Measurements from ENCODE around the gene YWHAG.

Gene YWHAG

GRCh38 chr7:76304888-76305375 is 53.9 kb downstream of the YWHAG start:
- TF ChIP-seq EZH2 (IDR thresholded peaks at IDR 0.05) (no peak), FOXP2 (optimal IDR thresholded peaks at IDR 0.05; ENCODE audit: control extremely low read depth, extremely low read length, insufficient read depth) (no peak), POLR2AphosphoS5 (IDR thresholded peaks at IDR 0.05; ENCODE audit: borderline replicate concordance, low read depth, low read length) (no peak)
- Histone ChIP-seq H3K9ac (ENCODE audit: insufficient read length) (no peak overlapping the region), H3K36me3 (ENCODE audit: insufficient read depth, low read length) (peaks cover 7% of the 10 kb centered on the region; the same call in 1 of the 2 replicates), H3K27ac (no peak overlapping the region), H3K9me3 (ENCODE audit: low read depth, low read length) (no peaks in the 10 kb centered on the region), H3K4me3 (no peak overlapping the region)
- no peak for DNase-seq (ENCODE audit: low read depth, low spot score)

GRCh38 chr7:76303202-76304147 is 55.3 kb downstream of the YWHAG start:
- TF ChIP-seq EZH2 (IDR thresholded peaks at IDR 0.05) (no peak), POLR2AphosphoS5 (IDR thresholded peaks at IDR 0.05; ENCODE audit: borderline replicate concordance, low read depth, low read length) (peak; percentile 78), FOXP2 (optimal IDR thresholded peaks at IDR 0.05; ENCODE audit: control extremely low read depth, extremely low read length, insufficient read depth) (no peak)
- H3K9ac ChIP-seq (ENCODE audit: insufficient read length): peak overlapping the region; percentile 87
- H3K4me3 ChIP-seq: peak overlapping the region; percentile 98
- H3K27ac ChIP-seq: peak overlapping the region; percentile 45; the same call in 1 of the 2 replicates
- H3K36me3 ChIP-seq (ENCODE audit: insufficient read depth, low read length): peaks cover 7% of the 10 kb centered on the region; the same call in 1 of the 2 replicates
- H3K9me3 ChIP-seq (ENCODE audit: low read depth, low read length): no peaks in the 10 kb centered on the region
- peak; percentile 77 for DNase-seq (ENCODE audit: low read depth, low spot score)

- no peak for DNase-seq (ENCODE audit: low read depth, low spot score)
- Histone ChIP-seq H3K27ac (peak within 1 kb of the TSS; percentile 31; the same call in 1 of the 2 replicates), H3K36me3 (ENCODE audit: insufficient read depth, low read length) (peaks cover 7% of the 10 kb centered on the region; the same call in 1 of the 2 replicates), H3K9me3 (ENCODE audit: low read depth, low read length) (no peaks in the 10 kb centered on the region), H3K9ac (ENCODE audit: insufficient read length) (peak within 1 kb of the TSS; percentile 87), H3K4me3 (peak within 1 kb of the TSS; percentile 98)
- peak; percentile 87 for TF ChIP-seq POLR2AphosphoS5 (IDR thresholded peaks at IDR 0.05; ENCODE audit: borderline replicate concordance, low read depth, low read length)
- no peak for TF ChIP-seq FOXP2 (optimal IDR thresholded peaks at IDR 0.05; ENCODE audit: control extremely low read depth, extremely low read length, insufficient read depth)
Observed at GRCh38 chr7:76302347-76303201, 56.2 kb downstream of the YWHAG start, which contains the start of gene HSPB1. TSS of gene HSPB1 (plus strand) at chr7:76302673. CDS start at chr7:76302713, 40 bp downstream.

GRCh38 chr7:76301000-76301399 is 57.8 kb downstream of the YWHAG start:
- Histone ChIP-seq H3K27ac (no peak overlapping the region), H3K36me3 (ENCODE audit: insufficient read depth, low read length) (peaks cover 7% of the 10 kb centered on the region; the same call in 1 of the 2 replicates), H3K9ac (ENCODE audit: insufficient read length) (no peak overlapping the region), H3K9me3 (ENCODE audit: low read depth, low read length) (no peaks in the 10 kb centered on the region), H3K4me3 (no peak overlapping the region)
- TF ChIP-seq FOXP2 (optimal IDR thresholded peaks at IDR 0.05; ENCODE audit: control extremely low read depth, extremely low read length, insufficient read depth) (no peak), EZH2 (IDR thresholded peaks at IDR 0.05) (no peak), POLR2AphosphoS5 (IDR thresholded peaks at IDR 0.05; ENCODE audit: borderline replicate concordance, low read depth, low read length) (no peak)
- DNase-seq (ENCODE audit: low read depth, low spot score): no peak

GRCh38 chr7:76300166-76300731 is 58.5 kb downstream of the YWHAG start:
- Histone ChIP-seq H3K9me3 (ENCODE audit: low read depth, low read length) (no peaks in the 10 kb centered on the region), H3K27ac (no peak overlapping the region), H3K4me3 (no peak overlapping the region), H3K36me3 (ENCODE audit: insufficient read depth, low read length) (peaks cover 7% of the 10 kb centered on the region; the same call in 1 of the 2 replicates), H3K9ac (ENCODE audit: insufficient read length) (no peak overlapping the region)
- TF ChIP-seq POLR2AphosphoS5 (IDR thresholded peaks at IDR 0.05; ENCODE audit: borderline replicate concordance, low read depth, low read length): no peak
- no peak for TF ChIP-seq FOXP2 (optimal IDR thresholded peaks at IDR 0.05; ENCODE audit: control extremely low read depth, extremely low read length, insufficient read depth)
- TF ChIP-seq EZH2 (IDR thresholded peaks at IDR 0.05): no peak
- DNase-seq (ENCODE audit: low read depth, low spot score): no peak

- Histone ChIP-seq H3K4me3 (no peak overlapping the region), H3K36me3 (ENCODE audit: insufficient read depth, low read length) (no peaks in the 10 kb centered on the region), H3K9ac (ENCODE audit: insufficient read length) (no peak overlapping the region), H3K27ac (no peak overlapping the region), H3K9me3 (ENCODE audit: low read depth, low read length) (no peaks in the 10 kb centered on the region)
- TF ChIP-seq FOXP2 (optimal IDR thresholded peaks at IDR 0.05; ENCODE audit: control extremely low read depth, extremely low read length, insufficient read depth) (no peak), EZH2 (IDR thresholded peaks at IDR 0.05) (no peak), POLR2AphosphoS5 (IDR thresholded peaks at IDR 0.05; ENCODE audit: borderline replicate concordance, low read depth, low read length) (no peak)
- DNase-seq (ENCODE audit: low read depth, low spot score): no peak
Observed at GRCh38 chr7:76296743-76297740, 61.7 kb downstream of the YWHAG start.

Measured in SK-N-MC (cell line).